Panc1 (cell line): ENCODE data around the gene EGFR. TPM values are rescaled to one million over a fixed set of nuclear protein-coding genes. Genes with fewer than 3 reads are reported as not detected.

Source experiments
- ATAC-seq: fragments of 200-7000 bp; cut with Tn5 transposase; 2 replicates; pipeline ENCODE4 v1.9.1; 2020; ENCODE audit warnings: mild to moderate bottlenecking, moderate library complexity
- BruUV-seq: library from RNA; stranded (reverse); fragments of 400-500 nt; replicated peaks from 2 replicates; lab custom pipeline; 2021; lab: Mats Ljungman, UMichigan
- CTCF ChIA-PET: fragments of 300-600 bp; sonication (Branson Sonifier 250); formaldehyde crosslinking; loops from one replicate; lab custom pipeline; 2022; ENCODE audit warnings: antibody characterized with exemption; lab: Charles Lee
- POLR2A ChIA-PET: fragments of 300-600 bp; sonication (Branson Sonifier 250); formaldehyde crosslinking; loops from one replicate; lab custom pipeline; 2022; ENCODE audit warnings: antibody characterized with exemption; lab: Charles Lee
- DNase-seq: peaks from one replicate; pipeline ENCODE4 v3.0.0-alpha.2; 2010; ENCODE audit warnings: low read depth, low spot score
- H3K27ac ChIP-seq: 2 replicates; pipeline ENCODE4 v1.5.1; 2011; ENCODE audit warnings: mild to moderate bottlenecking, low read length, inconsistent platforms
- H3K27me3 ChIP-seq: fragments of 200-500 bp; sonication (Bioruptor generic); 2 replicates; pipeline ENCODE4 v1.6.0; 2014; ENCODE audit warnings: low read length, inconsistent platforms; ENCODE audit not compliant: control insufficient read depth, insufficient read depth
- H3K36me3 ChIP-seq: fragments of 200-500 bp; sonication (Bioruptor generic); 2 replicates; pipeline ENCODE4 v1.5.1; 2014; ENCODE audit warnings: inconsistent platforms, mild to moderate bottlenecking, low read length, moderate library complexity; ENCODE audit not compliant: control insufficient read depth, insufficient read depth
- H3K4me1 ChIP-seq: 2 replicates; pipeline ENCODE4 v1.5.1; 2011; ENCODE audit warnings: inconsistent platforms, mild to moderate bottlenecking, low read length, moderate library complexity; ENCODE audit not compliant: control insufficient read depth, insufficient read depth
- H3K4me3 ChIP-seq, 2 experiments: 2 replicates each; pipeline ENCODE4 v1.5.1; 2011 to 2012; ENCODE audit warnings: low read depth in 2 of 2, low read length in 2 of 2, mild to moderate bottlenecking in 2 of 2, inconsistent platforms in 1 of 2, moderate library complexity in 1 of 2
- H3K9me3 ChIP-seq: fragments of 200-500 bp; sonication (Bioruptor generic); 2 replicates; pipeline ENCODE4 v1.5.1; 2014; ENCODE audit warnings: low read depth, mild to moderate bottlenecking, inconsistent platforms, low read length, moderate library complexity; ENCODE audit not compliant: control insufficient read depth, insufficient read depth
- POLR2AphosphoS5 ChIP-seq: IDR thresholded peaks from 2 replicates; pipeline ENCODE4 v1.6.1; 2012; ENCODE audit warnings: mild to moderate bottlenecking, low read depth, low read length, moderate library complexity
- REST ChIP-seq, 2 experiments: IDR thresholded peaks; 2 replicates each; pipeline ENCODE4 v1.6.1; 2011 to 2012; ENCODE audit warnings: low read depth in 2 of 2, control low read depth in 1 of 2, low read length in 1 of 2, mild to moderate bottlenecking in 1 of 2, moderate library complexity in 1 of 2; ENCODE audit not compliant: insufficient read depth in 1 of 2
- SIN3A ChIP-seq: IDR thresholded peaks from 2 replicates; pipeline ENCODE4 v1.6.1; 2012; ENCODE audit warnings: low read depth, mild to moderate bottlenecking, low read length, moderate library complexity, borderline replicate concordance; ENCODE audit not compliant: insufficient read depth
- TCF7L2 ChIP-seq: IDR thresholded peaks from 2 replicates; pipeline ENCODE4 v1.6.1; 2011; ENCODE audit warnings: mild to moderate bottlenecking, low read depth, low read length, inconsistent platforms
- in situ Hi-C: cut with HindIII; loops from 2 replicates; pipeline ENCODE4 v1.10.0; 2016; ENCODE audit warnings: low sequenced_read_pairs, low pct_unique_long_range_greater_than_20kb
- intact Hi-C: fragments of 100-400 bp; cut with micrococcal nuclease; formaldehyde crosslinking; loops from one replicate; pipeline ENCODE4 v1.10.0; 2022; ENCODE audit not compliant: unreplicated experiment
- total RNA-seq: library from RNA; stranded (reverse); gene quantifications from one replicate; pipeline ENCODE4 v1.2.1, GENCODE V29; 2021; ENCODE audit not compliant: unreplicated experiment
- TF ChIP-seq, protein P1 (sequence below): fragments of 450-650 bp; IDR thresholded peaks from 2 replicates; pipeline ENCODE4 v1.5.1; 2017; ENCODE audit warnings: mild to moderate bottlenecking

Gene EGFR
- total RNA-seq, 1 experiment from 2014 or later = 156 TPM

- H3K4me1 ChIP-seq = peaks cover 8% of the 10 kb centered on the region
- no peaks in the 10 kb centered on the region for H3K36me3 ChIP-seq
- no TSS peak for BruUV-seq
- in situ Hi-C loops (no loop called here), intact Hi-C loops (no loop called here)
- H3K27ac ChIP-seq = no peak overlapping the region
- ATAC-seq (peak; percentile 50; the same call in 1 of the 2 replicates), DNase-seq (peak; percentile 67)
- H3K27me3 ChIP-seq = no peaks in the 10 kb centered on the region
- TF ChIP-seq SIN3A (no peak), TCF7L2 (peak; percentile 60)
- ChIA-PET CTCF (no interaction called here), POLR2A (interaction anchor here (0.7 kb wide), 1 partner anchor 75 kb away, joined by 3 read pairs; no protein-coding TSS in a partner anchor)
- H3K4me3 ChIP-seq = no peak overlapping the region
- no peaks in the 10 kb centered on the region for H3K9me3 ChIP-seq
These were observed 31.0 kb upstream of the EGFR start for GRCh38 chr7:54987772-54988171.

DNA sequence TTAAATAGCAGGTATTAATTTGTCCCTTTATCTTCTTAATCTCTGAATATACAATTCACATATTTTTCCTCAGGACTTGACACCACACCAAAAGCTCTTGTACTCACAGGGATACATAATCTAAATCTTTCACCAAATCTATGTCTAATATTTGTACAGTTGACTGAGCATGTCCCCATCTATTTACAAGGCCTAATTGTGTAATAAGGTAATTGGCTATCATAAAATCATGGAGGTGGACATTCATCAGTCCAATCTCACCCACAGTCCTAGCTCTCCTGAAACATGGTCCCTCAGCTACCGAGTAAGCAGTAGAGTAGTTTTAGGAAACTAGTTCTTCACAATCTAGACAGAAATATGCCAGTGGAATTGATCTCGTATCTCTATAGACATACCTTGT lies 30.3 kb upstream of the EGFR start:
- in situ Hi-C loops = no loop called here
- Histone ChIP-seq H3K27ac (no peak overlapping the region), H3K9me3 (no peaks in the 10 kb centered on the region), H3K36me3 (no peaks in the 10 kb centered on the region), H3K27me3 (no peaks in the 10 kb centered on the region), H3K4me3 (no peak overlapping the region), H3K4me1 (peaks cover 8% of the 10 kb centered on the region)
- no peak for TF ChIP-seq POLR2AphosphoS5
- TF ChIP-seq, protein P1, sequence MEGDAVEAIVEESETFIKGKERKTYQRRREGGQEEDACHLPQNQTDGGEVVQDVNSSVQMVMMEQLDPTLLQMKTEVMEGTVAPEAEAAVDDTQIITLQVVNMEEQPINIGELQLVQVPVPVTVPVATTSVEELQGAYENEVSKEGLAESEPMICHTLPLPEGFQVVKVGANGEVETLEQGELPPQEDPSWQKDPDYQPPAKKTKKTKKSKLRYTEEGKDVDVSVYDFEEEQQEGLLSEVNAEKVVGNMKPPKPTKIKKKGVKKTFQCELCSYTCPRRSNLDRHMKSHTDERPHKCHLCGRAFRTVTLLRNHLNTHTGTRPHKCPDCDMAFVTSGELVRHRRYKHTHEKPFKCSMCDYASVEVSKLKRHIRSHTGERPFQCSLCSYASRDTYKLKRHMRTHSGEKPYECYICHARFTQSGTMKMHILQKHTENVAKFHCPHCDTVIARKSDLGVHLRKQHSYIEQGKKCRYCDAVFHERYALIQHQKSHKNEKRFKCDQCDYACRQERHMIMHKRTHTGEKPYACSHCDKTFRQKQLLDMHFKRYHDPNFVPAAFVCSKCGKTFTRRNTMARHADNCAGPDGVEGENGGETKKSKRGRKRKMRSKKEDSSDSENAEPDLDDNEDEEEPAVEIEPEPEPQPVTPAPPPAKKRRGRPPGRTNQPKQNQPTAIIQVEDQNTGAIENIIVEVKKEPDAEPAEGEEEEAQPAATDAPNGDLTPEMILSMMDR = no peak
- no peak for TF ChIP-seq REST (IDR thresholded peaks at IDR 0.05; ENCODE audit: insufficient read depth in 1 of 2, low read depth in 2 of 2, low read length in 1 of 2)
- no peak for TF ChIP-seq SIN3A
- TF ChIP-seq TCF7L2 = no peak
- no TSS peak for BruUV-seq
- DNase-seq = no peak
- ChIA-PET CTCF (no interaction called here), POLR2A (interaction anchor here (0.7 kb wide), 1 partner anchor 19 kb away, joined by 3 read pairs; no protein-coding TSS in a partner anchor)
- intact Hi-C loops = no loop called here
- ATAC-seq = no peak

GRCh38 chr7:54989453-54990225 lies 29.2 kb upstream of the EGFR start:
- Histone ChIP-seq H3K36me3 (no peaks in the 10 kb centered on the region), H3K27me3 (no peaks in the 10 kb centered on the region), H3K27ac (no peak overlapping the region), H3K4me1 (peaks cover 8% of the 10 kb centered on the region), H3K4me3 (no peak overlapping the region), H3K9me3 (no peaks in the 10 kb centered on the region)
- intact Hi-C loops (no loop called here), in situ Hi-C loops (no loop called here)
- BruUV-seq = no TSS peak
- CTCF ChIA-PET = no interaction called here
- DNase-seq (no peak), ATAC-seq (no peak)
- TF ChIP-seq TCF7L2 (no peak), POLR2AphosphoS5 (no peak), SIN3A (no peak), REST (IDR thresholded peaks at IDR 0.05; ENCODE audit: insufficient read depth in 1 of 2, low read depth in 2 of 2, low read length in 1 of 2) (no peak)
- TF ChIP-seq, protein P1 = no peak
- POLR2A ChIA-PET = no interaction called here
